ENCODE data around the gene BSN.

GRCh38 chr3:49658711-49659110 is 104.4 kb downstream of the BSN start:
- TF ChIP-seq EZH2phosphoT487 (IDR thresholded peaks at IDR 0.05; ENCODE audit: insufficient read depth, low read depth) (no peak), EZH2 (IDR thresholded peaks at IDR 0.05; ENCODE audit: insufficient read depth, poor library complexity, severe bottlenecking) (no peak)
